GM13976 (cell line): ENCODE results near the gene ACSBG1.
A peak's percentile ranks its signal among the peaks of the same experiment; 100 is the strongest.

Source experiments
- DNase-seq: peaks from one replicate; pipeline ENCODE4 v3.0.0; 2012; ENCODE audit warnings: low spot score
- CTCF ChIP-seq: IDR thresholded peaks from 2 replicates; pipeline ENCODE4 v1.5.1; 2012; ENCODE audit warnings: borderline replicate concordance, mild to moderate bottlenecking; ENCODE audit not compliant: insufficient read depth; ENCODE audit errors: extremely low read depth, missing control alignments, control extremely low read depth
- in situ Hi-C: fragments of 300-500 bp; cut with MboI; formaldehyde crosslinking; loops from one replicate; pipeline ENCODE4 v1.12.0; 2022; ENCODE audit warnings: low sequenced_read_pairs, mixed read lengths, inconsistent platforms; ENCODE audit not compliant: unreplicated experiment

The ACSBG1 gene

DNA sequence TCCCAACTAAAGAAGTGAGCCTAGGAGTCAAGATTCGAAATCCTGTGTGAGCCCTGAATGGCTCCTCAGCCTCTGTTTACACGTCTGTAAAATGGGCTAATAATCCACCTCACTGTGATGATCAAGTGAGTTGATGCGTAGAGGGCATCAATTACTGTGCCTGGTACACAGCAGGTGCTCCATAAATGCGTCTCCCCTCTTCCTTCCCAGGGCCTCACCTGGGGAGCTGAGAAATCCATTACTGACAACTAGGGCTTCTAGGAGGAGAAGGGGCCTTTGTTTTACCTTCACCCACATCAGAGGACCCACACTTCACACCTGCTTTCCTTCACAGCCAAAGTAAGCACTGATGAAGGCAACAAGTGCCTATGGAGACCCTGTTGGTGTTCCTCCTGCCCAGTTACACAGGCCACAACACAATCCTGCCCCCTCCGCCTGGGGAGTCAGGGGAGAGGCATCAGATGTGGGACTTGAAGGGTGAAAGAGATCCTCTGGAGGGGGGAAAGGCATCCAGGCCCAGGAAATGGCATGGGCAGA lies 104.5 kb downstream of the ACSBG1 start:
- no peak for TF ChIP-seq CTCF
- no peak for DNase-seq
- in situ Hi-C loops, result loop anchor here (10.0 kb wide), 1 partner anchor 65 kb away; no protein-coding TSS in a partner anchor

GRCh38 chr15:78129077-78129750 lies 105.2 kb downstream of the ACSBG1 start:
- no peak for DNase-seq
- in situ Hi-C loops, result no loop called here
- TF ChIP-seq CTCF, result no peak

GRCh38 chr15:78127882-78128281 lies 106.5 kb downstream of the ACSBG1 start:
- in situ Hi-C loops, result no loop called here
- DNase-seq, result no peak
- TF ChIP-seq CTCF, result no peak

DNA sequence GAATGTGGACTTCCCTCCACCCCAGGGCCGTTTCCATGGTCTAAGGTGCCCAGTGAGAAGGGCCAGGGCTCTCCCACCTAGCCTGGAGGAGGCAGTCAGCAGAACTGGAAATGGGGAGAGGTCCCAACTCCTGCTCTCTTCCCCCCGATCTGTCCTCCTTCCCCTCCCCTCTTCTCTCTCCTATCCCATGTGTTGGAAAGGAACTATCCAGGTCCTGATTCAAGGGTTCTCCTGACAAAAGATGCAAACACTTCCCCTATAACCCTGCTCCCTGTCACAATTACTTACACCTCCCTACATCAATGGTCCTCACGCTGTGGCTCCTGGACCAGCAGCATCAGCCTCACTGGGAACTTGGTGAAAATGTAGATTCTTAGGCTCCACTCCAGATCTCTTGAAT lies 109.1 kb downstream of the ACSBG1 start:
- TF ChIP-seq CTCF, result no peak
- in situ Hi-C loops, result no loop called here
- DNase-seq, result peak; percentile 2

DNA sequence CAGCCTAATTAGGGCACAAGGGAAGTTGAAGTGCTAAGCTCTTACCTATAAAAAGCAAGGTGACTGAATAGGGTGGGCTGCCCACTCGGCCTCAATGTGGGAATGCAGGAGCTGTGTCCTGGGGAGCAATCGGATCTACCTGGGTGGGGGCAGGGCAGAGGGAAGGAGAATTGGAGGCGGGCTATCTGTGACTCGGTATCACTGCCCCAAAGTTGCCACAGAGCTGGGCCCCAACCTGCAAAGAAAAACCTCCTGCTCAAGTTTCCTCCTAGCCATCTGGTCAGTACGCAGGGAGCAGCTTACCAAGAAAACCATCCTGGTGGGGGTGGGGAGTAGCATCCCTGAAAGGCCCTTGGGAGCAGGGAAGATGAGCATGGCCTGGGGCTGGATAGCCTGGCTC lies 113.8 kb downstream of the ACSBG1 start:
- no peak for TF ChIP-seq CTCF
- DNase-seq, result no peak
- in situ Hi-C loops, result no loop called here
